ENCODE results near the gene TICRR. TPM values are rescaled to one million over a fixed set of nuclear protein-coding genes. Genes with fewer than 3 reads are reported as not detected.

The TICRR gene
- total RNA-seq, 1 experiment from 2014 or later, result 23.6 TPM

GRCh38 chr15:89675606-89676005 lies 100.3 kb downstream of the TICRR start:
- Histone ChIP-seq H3K27me3 (ENCODE audit: insufficient read depth, low read depth) (no peaks in the 10 kb centered on the region), H2AFZ (no peak overlapping the region), H3K36me3 (ENCODE audit: low read depth) (no peaks in the 10 kb centered on the region), H3K4me2 (no peak overlapping the region), H3K4me3 (no peak overlapping the region), H3K27ac (no peak overlapping the region), H3K9me3 (ENCODE audit: insufficient read depth, low read depth) (no peaks in the 10 kb centered on the region), H3K9me2 (ENCODE audit: insufficient read depth) (no peaks in the 10 kb centered on the region), H3K79me2 (ENCODE audit: low read depth) (no peaks in the 10 kb centered on the region), H4K20me1 (ENCODE audit: insufficient read depth) (no peaks in the 10 kb centered on the region), H3F3A (ENCODE audit: insufficient read depth, low read depth) (peaks cover 7% of the 10 kb centered on the region), H3K4me1 (replicated peaks; ENCODE audit: insufficient read depth) (peaks cover 17% of the 10 kb centered on the region)
- TF ChIP-seq CTCF (conservative IDR thresholded peaks at IDR 0.05), result no peak
- TF ChIP-seq EZH2 (IDR thresholded peaks at IDR 0.05; ENCODE audit: low read depth), result no peak
- DNase-seq, result no peak
- CTCF ChIA-PET, result no interaction called here
- BruUV-seq (replicated peaks), result no TSS peak
- POLR2A ChIA-PET (ENCODE audit: unreplicated experiment), result no interaction called here
- intact Hi-C loops (cut with micrococcal nuclease; ENCODE audit: unreplicated experiment), result no loop called here

- no TSS peak for BruUV-seq (replicated peaks)
These were observed 102.1 kb downstream of the TICRR start for GRCh38 chr15:89677381-89677780.

More at GRCh38 chr15:89677381-89677780, 102.1 kb downstream of the TICRR start:
- no peak overlapping the region for H3K27ac ChIP-seq
- no peak overlapping the region for H3K4me2 ChIP-seq
- no peak for DNase-seq
- H3K4me3 ChIP-seq, result no peak overlapping the region
- TF ChIP-seq EZH2 (IDR thresholded peaks at IDR 0.05; ENCODE audit: low read depth), result no peak
- TF ChIP-seq CTCF (conservative IDR thresholded peaks at IDR 0.05), result no peak
- H2AFZ ChIP-seq, result no peak overlapping the region
- H3K9me2 ChIP-seq (ENCODE audit: insufficient read depth), result no peaks in the 10 kb centered on the region
- ChIA-PET POLR2A (ENCODE audit: unreplicated experiment) (no interaction called here), CTCF (no interaction called here)
- H3K36me3 ChIP-seq (ENCODE audit: low read depth), result no peaks in the 10 kb centered on the region
- H3F3A ChIP-seq (ENCODE audit: insufficient read depth, low read depth), result peaks cover 14% of the 10 kb centered on the region
- intact Hi-C loops (cut with micrococcal nuclease; ENCODE audit: unreplicated experiment), result no loop called here
- H3K27me3 ChIP-seq (ENCODE audit: insufficient read depth, low read depth), result no peaks in the 10 kb centered on the region
- no peaks in the 10 kb centered on the region for H3K9me3 ChIP-seq (ENCODE audit: insufficient read depth, low read depth)
- no peaks in the 10 kb centered on the region for H4K20me1 ChIP-seq (ENCODE audit: insufficient read depth)
- H3K79me2 ChIP-seq (ENCODE audit: low read depth), result no peaks in the 10 kb centered on the region
- peaks cover 26% of the 10 kb centered on the region for H3K4me1 ChIP-seq (replicated peaks; ENCODE audit: insufficient read depth)

Other genes starting within 250 kb of the TICRR start
- 43.6 and 63.9 TPM in 2 replicates for gene POLG, start 240.6 kb upstream of the TICRR start, total RNA-seq (2021)
- 0.26 and 0.60 TPM in 2 replicates for gene RHCG, start 78.9 kb upstream of the TICRR start, total RNA-seq (2021)
- 13.3 and 15.7 TPM in 2 replicates for gene KIF7, start 80.0 kb downstream of the TICRR start, total RNA-seq (2021)
- gene PLIN1, start 103.9 kb downstream of the TICRR start, total RNA-seq (2021), result 1.0 and 1.3 TPM in 2 replicates
- gene PEX11A, start 115.3 kb downstream of the TICRR start, total RNA-seq (2021), result 11.7 and 12.8 TPM in 2 replicates
- 1.1 and 1.8 TPM in 2 replicates for gene WDR93, start 115.3 kb downstream of the TICRR start, total RNA-seq (2021)
- 8.5 and 17.8 TPM in 2 replicates for gene MESP1, start 175.8 kb downstream of the TICRR start, total RNA-seq (2021)
- 1.3 and 2.4 TPM in 2 replicates for gene MESP2, start 200.9 kb downstream of the TICRR start, total RNA-seq (2021)
- gene ANPEP, start 239.4 kb downstream of the TICRR start, total RNA-seq (2021), result 172 and 175 TPM in 2 replicates